ENCODE results near the gene AKAP8. TPM values are rescaled to one million over a fixed set of nuclear protein-coding genes. Genes with fewer than 3 reads are reported as not detected.
A peak's percentile ranks its signal among the peaks of the same experiment; 100 is the strongest.

The AKAP8 gene
- total RNA-seq (2011; cell fraction: chromatin; rRNA removed; ENCODE audit: low replicate concordance) = 47.6 and 50.3 TPM in 2 replicates
- total RNA-seq (2011; cell fraction: nucleolus; rRNA removed) = 26.3 and 27.0 TPM in 2 replicates
- 22.2 and 28.7 TPM in 2 replicates for total RNA-seq (2011; cell fraction: nucleoplasm; rRNA removed)
- total RNA-seq (2014; rRNA removed) (33.5 and 34.2 TPM in 2 replicates), total RNA-seq (2014; rRNA removed; fragmentation: Illumina TruSeq; extraction: Trizol) (13.3 and 13.8 TPM in 2 replicates), total RNA-seq (2015; rRNA removed; fragmentation: Illumina TruSeq; extraction: Trizol) (20.2 and 22.6 TPM in 2 replicates), total RNA-seq (2021) (49.9 and 56.5 TPM in 2 replicates), polyA plus RNA-seq (2011; rRNA removed) (15.0 and 18.4 TPM in 2 replicates), polyA plus RNA-seq (2014; fragmentation: Illumina TruSeq; extraction: Trizol) (14.6 and 17.0 TPM in 2 replicates), polyA plus RNA-seq (2014; fragmentation: Nextera tagmentation; extraction: Ambion mirVana) (1 to 10 TPM; 3.4 to 4.4 TPM), polyA plus RNA-seq (2014; rRNA removed) (25.5 and 27.4 TPM in 2 replicates), polyA minus RNA-seq (2011; rRNA and poly(A)+ RNA removed) (9.5 and 10.9 TPM in 2 replicates), Bru-seq, nascent RNA (percentile 76 among the genes with signal in this experiment), BruChase-seq, experiment 1, labeled RNA remaining after a 2-hour chase (percentile 82 among the genes with signal in this experiment), BruChase-seq, experiment 2, labeled RNA remaining after a 6-hour chase (percentile 87 among the genes with signal in this experiment)
- polyA plus RNA-seq (2011; cell fraction: cytosol; rRNA removed) = 13.4 and 17.8 TPM in 2 replicates
- 42.2 and 65.9 TPM in 2 replicates for polyA plus RNA-seq (2011; cell fraction: nucleus; rRNA removed)
- polyA plus RNA-seq (2012) = 17.0 and 17.1 TPM in 2 replicates
- polyA minus RNA-seq (2011; cell fraction: cytosol; rRNA and poly(A)+ RNA removed) = 15.0 and 18.3 TPM in 2 replicates
- polyA minus RNA-seq (2011; cell fraction: nucleus; rRNA and poly(A)+ RNA removed) = 9.3 and 10.6 TPM in 2 replicates
- long read RNA-seq, experiment 1, transcript AKAP8-204 (11 exons, 3,071 nt) = minor isoform, 5 of 229 reads
- long read RNA-seq, experiment 1, transcript AKAP8-201 (14 exons, 3,670 nt) = major isoform, 56 of 229 reads
- long read RNA-seq, experiment 1, partial matches to known transcripts = 118 of 229 reads
- long read RNA-seq, experiment 1, other reads (novel, unspliced or antisense) = 50 of 229 reads
- long read RNA-seq, experiment 2, transcript AKAP8-201 (14 exons, 3,670 nt) = major isoform, 6 of 31 reads
- long read RNA-seq, experiment 2, partial matches to known transcripts = 20 of 31 reads
- long read RNA-seq, experiment 2, other reads (novel, unspliced or antisense) = 5 of 31 reads
- long read RNA-seq, experiment 3, transcript AKAP8-201 (14 exons, 3,670 nt) = major isoform, 6 of 25 reads
- long read RNA-seq, experiment 3, partial matches to known transcripts = 13 of 25 reads
- long read RNA-seq, experiment 3, other reads (novel, unspliced or antisense) = 6 of 25 reads

DNA sequence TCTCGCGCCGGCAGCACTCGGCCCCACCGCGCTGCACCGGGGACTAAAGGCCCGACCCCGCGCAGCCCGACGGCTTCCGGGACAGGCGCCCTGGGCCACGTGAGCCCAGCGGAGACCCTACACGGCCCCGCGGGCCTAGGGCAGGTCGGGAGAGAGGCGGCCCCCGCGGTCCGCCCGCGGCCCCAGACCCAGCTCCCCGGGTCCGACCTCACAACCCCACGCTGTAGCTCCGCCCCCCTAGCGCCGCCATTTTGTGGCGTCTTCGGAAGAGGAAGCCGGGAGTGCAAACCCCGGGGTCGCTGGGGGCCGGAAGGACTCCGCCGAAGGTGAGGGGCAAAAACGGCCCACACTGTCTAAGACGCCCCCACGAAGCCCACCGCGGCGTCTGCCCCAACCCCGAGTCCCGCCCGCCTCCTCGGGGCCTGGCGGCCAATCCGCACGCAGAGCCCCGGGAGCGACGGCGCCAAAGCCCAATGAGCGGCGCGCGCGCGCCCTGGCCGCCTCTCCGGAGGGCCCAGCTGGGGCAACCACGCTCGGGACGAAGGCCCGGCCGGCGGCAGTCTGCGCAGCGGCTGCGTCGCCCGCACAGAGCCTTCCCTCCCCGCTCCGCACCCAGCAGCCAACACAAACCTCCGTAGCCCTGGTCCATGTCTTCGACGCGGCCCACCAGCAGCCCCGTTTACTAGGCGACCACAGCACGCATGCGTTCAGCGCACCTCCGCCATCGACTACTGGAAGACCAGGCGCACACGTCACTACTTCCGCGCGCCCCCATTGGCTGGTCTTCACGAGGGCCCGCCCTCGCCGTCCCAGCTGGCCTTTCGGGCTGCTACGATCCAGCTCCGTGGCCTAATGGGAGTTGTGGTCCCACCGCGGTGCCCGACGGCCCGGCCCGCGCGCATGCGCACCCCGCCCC is at the start of gene AKAP8:
AKAP8 (minus strand) TSS at position 705 of the 916 bp plus-strand sequence; CDS start at position 649, 56 bp downstream.
- Histone ChIP-seq H3K9me3 (replicated peaks; ENCODE audit: control insufficient read depth, insufficient read depth, low read depth, low read length) (no peaks in the 10 kb centered on the region), H2AFZ (ENCODE audit: low read depth, low read length) (peak within 1 kb of the TSS; percentile 90), H3K79me2 (ENCODE audit: control insufficient read depth, insufficient read depth, low read length) (peaks cover 51% of the 10 kb centered on the region), H3K4me3 (peak within 1 kb of the TSS; percentile 90), H3K9ac (ENCODE audit: insufficient read depth in 1 of 2, low read depth in 2 of 2, low read length in 2 of 2) (peak within 1 kb of the TSS; percentile 92 to 98), H3K9me1 (ENCODE audit: control insufficient read depth, insufficient read depth, low read length) (no peaks in the 10 kb centered on the region), H3K4me2 (ENCODE audit: insufficient read depth, low read length) (peak within 1 kb of the TSS; percentile 98), H4K20me1 (replicated peaks; ENCODE audit: control insufficient read depth, insufficient read depth, low read length) (peaks cover 25% of the 10 kb centered on the region), H3K27me3 (ENCODE audit: control insufficient read depth in 2 of 2, insufficient read depth in 2 of 2, low read length in 2 of 2) (no peaks in the 10 kb centered on the region; a peak in 1 of 5 replicates), H3K36me3 (ENCODE audit: control insufficient read depth, insufficient read depth, low read length) (peaks cover 43% of the 10 kb centered on the region; the same call in 2 of the 3 replicates), H3K4me1 (replicated peaks in 1 of 2; ENCODE audit: control insufficient read depth in 2 of 2, insufficient read depth in 2 of 2, low read length in 2 of 2) (peaks cover 16 to 37% of the 10 kb centered on the region in 2 experiments), H3K27ac (ENCODE audit: extremely low read depth, low read depth, low read length) (peak within 1 kb of the TSS; percentile 89)
- peak; percentile 97 to 99 (median 98) for DNase-seq (ENCODE audit: extremely low read depth in 1 of 4, low spot score in 3 of 4)
- intact Hi-C loops (cut with micrococcal nuclease) = loop anchor here (2.0 kb wide), 2 partner anchors 115 to 177 kb away; no protein-coding TSS in a partner anchor
- ATAC-seq = peak; percentile 91
- TSS peak; percentile 45 for BruUV-seq (replicated peaks)
- peak; percentile 97 for FAIRE-seq
- CTCF ChIA-PET (ENCODE audit: low intra/inter-chr PET ratio) = no interaction called here
- in situ Hi-C loops (cut with MboI) = no loop called here
- POLR2A ChIA-PET = interaction anchor here (0.5 to 3.6 kb wide), 25 partner anchors 10 to 173 kb away, joined by 3 to 27 read pairs (median 4); partner anchors contain the start of gene AKAP8L
- WGBS (ENCODE audit: insufficient coverage, low coverage, missing lambda C conversion rate) = 1% methylated on average over 88 of the region's 111 CpGs
- no peak for TF ChIP-seq HSF4 (CRISPR knock-in tag; IDR thresholded peaks at IDR 0.05; ENCODE audit: borderline replicate concordance)
- TF ChIP-seq, protein P1, sequence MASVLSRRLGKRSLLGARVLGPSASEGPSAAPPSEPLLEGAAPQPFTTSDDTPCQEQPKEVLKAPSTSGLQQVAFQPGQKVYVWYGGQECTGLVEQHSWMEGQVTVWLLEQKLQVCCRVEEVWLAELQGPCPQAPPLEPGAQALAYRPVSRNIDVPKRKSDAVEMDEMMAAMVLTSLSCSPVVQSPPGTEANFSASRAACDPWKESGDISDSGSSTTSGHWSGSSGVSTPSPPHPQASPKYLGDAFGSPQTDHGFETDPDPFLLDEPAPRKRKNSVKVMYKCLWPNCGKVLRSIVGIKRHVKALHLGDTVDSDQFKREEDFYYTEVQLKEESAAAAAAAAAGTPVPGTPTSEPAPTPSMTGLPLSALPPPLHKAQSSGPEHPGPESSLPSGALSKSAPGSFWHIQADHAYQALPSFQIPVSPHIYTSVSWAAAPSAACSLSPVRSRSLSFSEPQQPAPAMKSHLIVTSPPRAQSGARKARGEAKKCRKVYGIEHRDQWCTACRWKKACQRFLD (CRISPR knock-in tag; IDR thresholded peaks at IDR 0.05) = no peak
- no peak for TF ChIP-seq ZNF133 (CRISPR knock-in tag; IDR thresholded peaks at IDR 0.05)
- TF ChIP-seq, protein P2, sequence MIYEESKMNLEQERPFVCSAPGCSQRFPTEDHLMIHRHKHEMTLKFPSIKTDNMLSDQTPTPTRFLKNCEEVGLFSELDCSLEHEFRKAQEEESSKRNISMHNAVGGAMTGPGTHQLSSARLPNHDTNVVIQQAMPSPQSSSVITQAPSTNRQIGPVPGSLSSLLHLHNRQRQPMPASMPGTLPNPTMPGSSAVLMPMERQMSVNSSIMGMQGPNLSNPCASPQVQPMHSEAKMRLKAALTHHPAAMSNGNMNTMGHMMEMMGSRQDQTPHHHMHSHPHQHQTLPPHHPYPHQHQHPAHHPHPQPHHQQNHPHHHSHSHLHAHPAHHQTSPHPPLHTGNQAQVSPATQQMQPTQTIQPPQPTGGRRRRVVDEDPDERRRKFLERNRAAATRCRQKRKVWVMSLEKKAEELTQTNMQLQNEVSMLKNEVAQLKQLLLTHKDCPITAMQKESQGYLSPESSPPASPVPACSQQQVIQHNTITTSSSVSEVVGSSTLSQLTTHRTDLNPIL (CRISPR knock-in tag; IDR thresholded peaks at IDR 0.05) = no peak
- TF ChIP-seq, protein P3, sequence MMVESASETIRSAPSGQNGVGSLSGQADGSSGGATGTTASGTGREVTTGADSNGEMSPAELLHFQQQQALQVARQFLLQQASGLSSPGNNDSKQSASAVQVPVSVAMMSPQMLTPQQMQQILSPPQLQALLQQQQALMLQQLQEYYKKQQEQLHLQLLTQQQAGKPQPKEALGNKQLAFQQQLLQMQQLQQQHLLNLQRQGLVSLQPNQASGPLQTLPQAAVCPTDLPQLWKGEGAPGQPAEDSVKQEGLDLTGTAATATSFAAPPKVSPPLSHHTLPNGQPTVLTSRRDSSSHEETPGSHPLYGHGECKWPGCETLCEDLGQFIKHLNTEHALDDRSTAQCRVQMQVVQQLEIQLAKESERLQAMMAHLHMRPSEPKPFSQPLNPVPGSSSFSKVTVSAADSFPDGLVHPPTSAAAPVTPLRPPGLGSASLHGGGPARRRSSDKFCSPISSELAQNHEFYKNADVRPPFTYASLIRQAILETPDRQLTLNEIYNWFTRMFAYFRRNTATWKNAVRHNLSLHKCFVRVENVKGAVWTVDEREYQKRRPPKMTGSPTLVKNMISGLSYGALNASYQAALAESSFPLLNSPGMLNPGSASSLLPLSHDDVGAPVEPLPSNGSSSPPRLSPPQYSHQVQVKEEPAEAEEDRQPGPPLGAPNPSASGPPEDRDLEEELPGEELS (CRISPR knock-in tag; IDR thresholded peaks at IDR 0.05; ENCODE audit: borderline replicate concordance) = no peak; the same call in 1 of the 2 replicates
- no peak for TF ChIP-seq NCOA1 (IDR thresholded peaks at IDR 0.05; ENCODE audit: low read depth)
- no peak for TF ChIP-seq THRAP3 (IDR thresholded peaks at IDR 0.05; ENCODE audit: borderline replicate concordance)
- TF ChIP-seq ATF1 (CRISPR knock-in tag; IDR thresholded peaks at IDR 0.05) = peak; percentile 47; the same call in 1 of the 2 replicates
- TF ChIP-seq ATF1 (tag; IDR thresholded peaks at IDR 0.05) = peak; percentile 96
